HG03432 (cell line): Measurements from ENCODE around the gene FBXO24.
"Not testable (repeated sequence)": the region's sequence is repeated elsewhere in the genome, so short reads cannot be mapped to it uniquely, and the experiment has no call there.

ENCODE experiments used
- ATAC-seq: cut with Tn5 transposase; IDR thresholded peaks from one replicate; pipeline ENCODE4 v1.9.1; 2021; ENCODE audit warnings: mild to moderate bottlenecking, moderate library complexity; ENCODE audit not compliant: unreplicated experiment

FBXO24 gene, protein sequence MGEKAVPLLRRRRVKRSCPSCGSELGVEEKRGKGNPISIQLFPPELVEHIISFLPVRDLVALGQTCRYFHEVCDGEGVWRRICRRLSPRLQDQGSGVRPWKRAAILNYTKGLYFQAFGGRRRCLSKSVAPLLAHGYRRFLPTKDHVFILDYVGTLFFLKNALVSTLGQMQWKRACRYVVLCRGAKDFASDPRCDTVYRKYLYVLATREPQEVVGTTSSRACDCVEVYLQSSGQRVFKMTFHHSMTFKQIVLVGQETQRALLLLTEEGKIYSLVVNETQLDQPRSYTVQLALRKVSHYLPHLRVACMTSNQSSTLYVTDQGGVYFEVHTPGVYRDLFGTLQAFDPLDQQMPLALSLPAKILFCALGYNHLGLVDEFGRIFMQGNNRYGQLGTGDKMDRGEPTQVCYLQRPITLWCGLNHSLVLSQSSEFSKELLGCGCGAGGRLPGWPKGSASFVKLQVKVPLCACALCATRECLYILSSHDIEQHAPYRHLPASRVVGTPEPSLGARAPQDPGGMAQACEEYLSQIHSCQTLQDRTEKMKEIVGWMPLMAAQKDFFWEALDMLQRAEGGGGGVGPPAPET

DNA sequence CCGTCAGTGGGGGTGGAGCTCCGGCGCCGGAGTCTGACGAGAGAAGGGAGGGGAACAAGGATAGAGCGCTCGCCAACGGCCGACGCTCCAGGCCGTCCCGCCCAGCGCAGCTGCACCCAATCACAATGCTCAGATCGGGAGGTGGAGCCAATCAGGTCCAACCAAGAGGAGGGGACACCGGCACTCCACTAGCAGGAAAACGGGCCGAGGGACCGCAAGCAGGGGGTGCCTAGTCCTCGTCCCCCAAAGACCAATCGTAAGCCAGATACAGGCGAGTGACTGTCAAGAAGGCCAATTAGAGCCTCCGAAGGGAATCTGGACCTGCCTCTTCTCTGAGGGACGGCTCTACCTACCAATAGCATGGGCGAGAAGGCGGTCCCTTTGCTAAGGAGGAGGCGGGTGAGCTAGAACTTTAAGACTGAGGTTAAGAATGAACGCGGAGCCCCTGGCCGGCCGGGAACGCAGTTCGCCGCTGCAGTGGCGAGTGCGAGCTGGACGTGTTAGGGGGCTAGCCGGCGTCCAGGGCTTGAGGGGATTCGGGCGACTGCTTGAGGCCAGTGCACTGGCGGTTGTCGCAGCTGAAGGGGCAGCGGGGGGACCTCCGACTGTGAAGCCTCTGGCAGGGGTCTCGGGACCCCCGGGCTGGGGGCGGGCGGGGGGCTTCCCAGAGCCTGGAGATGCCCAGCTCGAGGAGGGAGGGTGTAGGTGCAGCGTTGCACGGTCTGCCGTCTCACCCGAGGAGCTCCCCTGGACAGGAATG is at the start of gene FBXO24:
FBXO24 (plus strand) TSS at position 63 of the 760 bp plus-strand sequence; CDS start at position 361, 298 bp downstream.
- ATAC-seq = peak; percentile 86

DNA sequence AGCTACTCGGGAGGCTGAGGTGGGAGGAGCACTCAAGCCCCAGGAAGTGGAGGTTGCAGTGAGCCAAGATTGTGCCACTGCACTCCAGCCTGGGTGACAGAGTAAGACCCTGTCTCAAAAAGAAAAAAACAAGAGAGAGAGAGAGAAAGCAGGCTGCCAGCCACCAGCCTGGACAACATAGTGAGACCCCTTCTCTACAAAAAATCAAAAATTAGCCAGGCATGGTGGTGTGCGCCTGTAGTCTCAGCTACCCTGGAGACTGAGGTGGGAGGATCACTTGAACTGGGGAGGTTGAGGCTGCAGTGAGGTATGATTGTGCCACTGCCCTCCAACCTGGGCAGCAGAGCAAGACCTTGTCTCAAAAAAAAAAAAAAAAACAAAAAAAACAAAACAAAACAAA is 49.4 kb upstream of the FBXO24 start:
- not testable (repeated sequence) for ATAC-seq

DNA sequence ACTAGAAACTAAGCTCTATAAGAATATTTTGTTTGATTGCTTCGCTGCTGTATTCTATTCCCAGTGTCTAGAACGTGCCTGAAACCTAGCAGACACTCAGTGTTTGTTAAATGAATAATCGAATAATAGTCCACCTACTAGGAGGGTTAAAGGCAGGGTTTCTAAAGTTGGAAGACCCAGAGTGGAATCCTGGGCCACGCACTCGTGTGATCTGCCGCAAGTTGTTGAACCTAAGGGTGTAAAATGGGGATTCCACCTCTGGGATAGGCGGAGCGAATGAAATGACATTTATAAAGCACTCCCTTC is 47.8 kb upstream of the FBXO24 start:
- ATAC-seq = no peak

DNA sequence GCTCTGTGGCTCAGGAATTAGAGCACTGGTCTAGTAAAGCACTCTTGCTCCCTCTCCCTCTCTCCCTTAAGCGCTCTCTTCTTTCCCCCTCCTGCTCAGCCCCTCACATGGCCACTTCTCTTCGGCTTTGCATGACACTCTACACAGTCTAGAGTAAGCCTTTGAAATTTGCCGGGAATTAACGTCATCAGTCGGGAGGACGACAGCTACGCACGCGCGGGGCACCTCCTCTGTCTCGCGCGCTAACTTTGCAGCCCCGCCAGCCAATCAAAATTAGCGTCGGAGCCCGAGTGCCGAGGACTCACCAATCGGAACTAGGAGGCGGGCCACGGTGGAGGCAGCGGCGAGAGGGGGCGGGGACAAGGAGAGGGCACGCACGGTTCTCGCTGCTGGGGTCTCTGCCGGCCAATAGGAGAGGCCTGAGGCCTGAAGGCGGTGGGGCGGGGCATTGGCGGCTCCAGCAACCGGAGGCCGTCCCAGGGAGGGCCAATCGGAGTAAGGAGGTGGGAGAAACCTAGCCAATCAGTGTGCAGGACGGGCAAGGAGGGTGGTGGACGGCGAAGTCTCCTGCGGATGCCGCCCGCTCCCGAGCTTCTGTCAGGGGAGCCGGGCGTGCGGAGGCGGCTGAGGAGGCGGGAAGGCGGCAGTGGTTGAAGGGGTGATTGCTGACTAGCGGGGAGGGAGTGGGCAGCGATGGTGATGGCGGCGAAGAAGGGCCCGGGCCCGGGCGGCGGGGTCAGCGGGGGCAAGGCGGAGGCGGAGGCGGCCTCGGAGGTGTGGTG is 47.3 kb upstream of the FBXO24 start, which contains the start of gene AGFG2:
AGFG2 (plus strand) TSS at position 550 of the 782 bp plus-strand sequence; CDS start at position 694, 144 bp downstream.
- peak; percentile 93 for ATAC-seq

DNA sequence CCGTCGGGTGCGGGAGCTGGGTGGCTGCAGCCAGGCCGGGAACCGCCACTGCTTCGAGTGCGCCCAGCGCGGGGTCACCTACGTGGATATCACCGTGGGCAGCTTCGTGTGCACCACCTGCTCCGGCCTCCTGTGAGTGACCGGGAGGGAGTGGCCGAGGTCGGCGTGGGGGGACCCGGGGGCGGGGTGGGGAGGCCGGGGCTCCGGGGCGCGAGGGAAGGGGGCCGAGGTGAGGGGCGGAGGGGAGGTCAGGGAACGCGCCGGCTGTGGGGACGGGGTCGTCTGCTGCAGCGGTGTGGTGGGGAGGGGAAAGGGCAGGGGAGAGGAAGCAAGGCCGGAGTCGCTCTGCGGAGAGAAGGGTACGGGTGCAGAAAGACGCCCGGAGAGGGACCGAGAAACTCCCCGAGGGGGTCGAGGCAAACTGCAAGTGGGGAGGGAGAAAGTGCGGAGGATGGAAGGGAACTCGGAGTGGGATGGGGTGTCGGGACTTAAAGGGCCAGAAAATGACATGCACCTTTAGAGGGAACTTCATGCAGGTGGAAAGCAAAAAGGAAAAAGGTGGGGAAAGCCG is 46.6 kb upstream of the FBXO24 start:
- no peak for ATAC-seq

DNA sequence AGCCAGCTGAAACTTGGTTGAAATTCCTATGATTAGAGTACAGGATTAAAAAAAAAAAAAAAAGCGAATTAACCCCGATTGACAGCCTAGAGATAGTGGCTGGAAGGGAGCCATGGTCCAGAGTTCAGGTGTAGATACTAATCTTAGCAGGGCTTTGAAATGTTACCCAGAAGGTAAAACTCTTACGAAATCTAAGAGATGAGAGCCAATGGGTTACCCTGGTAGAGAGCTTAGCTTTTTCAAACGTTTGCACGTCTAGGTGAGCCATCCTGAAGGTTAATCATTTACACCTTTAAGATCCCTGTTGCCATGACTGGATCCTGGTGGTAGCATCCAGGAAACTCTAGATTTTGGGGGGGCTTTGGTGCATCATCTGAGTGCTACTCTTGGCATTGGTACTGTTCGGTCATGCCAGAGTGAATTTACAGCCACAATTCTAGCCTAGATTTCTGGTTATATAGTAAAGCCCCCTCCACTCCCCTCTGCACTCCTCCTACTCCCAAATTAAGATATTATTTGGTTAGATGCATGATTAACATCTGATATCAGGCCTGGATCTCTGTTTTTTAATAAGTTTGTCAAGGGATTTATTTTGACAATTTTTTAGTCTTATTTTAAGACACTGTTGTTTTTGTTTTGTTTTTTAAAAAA is 45.9 kb upstream of the FBXO24 start:
- ATAC-seq = no peak

DNA sequence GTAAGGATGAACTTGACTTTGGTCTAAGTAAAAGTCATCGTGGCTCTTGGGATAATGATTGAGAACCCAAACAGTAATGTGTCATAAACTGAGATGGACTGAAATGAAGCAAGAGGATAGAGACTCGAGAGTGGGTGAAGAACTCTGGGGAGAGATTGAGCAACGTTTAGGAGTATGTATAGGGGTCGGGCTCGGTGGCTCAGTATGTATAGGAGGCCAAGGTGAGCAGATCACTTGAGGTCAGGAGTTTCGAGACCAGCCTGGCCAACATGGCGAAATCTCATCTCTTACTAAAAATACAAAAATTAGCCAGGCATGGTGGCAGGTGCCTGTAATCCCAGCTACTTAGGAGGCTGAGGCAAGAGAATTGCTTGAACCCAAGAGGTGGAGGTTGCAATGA is 44.8 kb upstream of the FBXO24 start:
- not testable (repeated sequence) for ATAC-seq

DNA sequence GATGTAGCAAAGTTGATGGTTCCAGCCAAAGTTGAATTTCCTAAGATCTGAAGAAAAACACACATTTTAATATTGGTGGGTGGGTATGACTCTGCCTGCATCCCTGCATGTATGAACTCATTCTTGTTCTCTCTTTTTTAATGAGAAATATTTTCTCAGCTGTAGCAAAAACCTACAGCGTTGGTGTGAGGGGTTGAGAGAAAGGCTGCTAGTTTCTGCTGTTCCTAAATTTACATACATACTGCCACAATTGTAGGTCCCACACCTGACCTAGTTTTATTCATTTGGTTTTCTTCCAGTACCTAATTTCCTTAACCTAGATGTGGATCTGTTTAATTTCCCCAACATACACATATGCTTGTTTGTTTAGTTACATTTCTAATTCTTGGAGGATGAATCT is 42.5 kb upstream of the FBXO24 start:
- no peak for ATAC-seq

DNA sequence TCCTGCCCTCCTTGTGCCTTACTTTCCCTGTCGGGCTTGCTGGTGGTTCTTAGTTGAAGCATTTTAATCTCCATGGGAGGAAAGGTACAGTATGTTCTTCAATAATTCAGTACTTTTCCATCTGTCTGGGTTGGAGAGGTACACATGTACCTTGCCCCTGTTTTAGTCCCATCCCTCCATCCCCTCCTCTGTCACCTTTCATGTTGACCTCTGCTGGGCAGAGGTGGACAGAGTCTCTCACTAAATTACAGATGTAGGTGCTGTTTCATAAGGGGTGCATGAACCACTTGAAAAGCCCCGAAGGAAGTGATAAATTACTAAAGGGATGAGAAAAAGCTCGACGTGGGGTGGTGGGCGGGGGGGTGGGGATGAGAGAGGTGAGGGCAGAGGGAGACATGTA is 41.7 kb upstream of the FBXO24 start:
- no peak for ATAC-seq

DNA sequence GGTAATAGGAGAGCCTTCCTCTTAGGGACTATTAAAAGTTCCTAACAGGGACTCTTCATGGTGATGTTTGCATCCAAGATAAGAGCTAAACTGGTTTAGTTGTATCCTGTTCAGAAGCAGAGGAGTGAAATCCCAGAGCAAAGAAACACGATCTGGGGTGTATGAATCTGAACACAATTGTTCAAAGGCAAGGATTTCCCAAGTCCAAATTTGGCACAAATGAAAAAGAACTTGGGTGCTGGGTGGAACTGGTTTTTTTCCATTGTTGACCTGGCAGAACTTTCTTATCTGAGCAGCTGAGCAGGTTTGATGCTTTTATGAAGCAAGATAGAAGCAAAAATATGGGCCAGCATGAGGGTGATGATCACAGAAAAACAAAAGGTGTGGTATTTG is 41.2 kb upstream of the FBXO24 start:
- no peak for ATAC-seq

DNA sequence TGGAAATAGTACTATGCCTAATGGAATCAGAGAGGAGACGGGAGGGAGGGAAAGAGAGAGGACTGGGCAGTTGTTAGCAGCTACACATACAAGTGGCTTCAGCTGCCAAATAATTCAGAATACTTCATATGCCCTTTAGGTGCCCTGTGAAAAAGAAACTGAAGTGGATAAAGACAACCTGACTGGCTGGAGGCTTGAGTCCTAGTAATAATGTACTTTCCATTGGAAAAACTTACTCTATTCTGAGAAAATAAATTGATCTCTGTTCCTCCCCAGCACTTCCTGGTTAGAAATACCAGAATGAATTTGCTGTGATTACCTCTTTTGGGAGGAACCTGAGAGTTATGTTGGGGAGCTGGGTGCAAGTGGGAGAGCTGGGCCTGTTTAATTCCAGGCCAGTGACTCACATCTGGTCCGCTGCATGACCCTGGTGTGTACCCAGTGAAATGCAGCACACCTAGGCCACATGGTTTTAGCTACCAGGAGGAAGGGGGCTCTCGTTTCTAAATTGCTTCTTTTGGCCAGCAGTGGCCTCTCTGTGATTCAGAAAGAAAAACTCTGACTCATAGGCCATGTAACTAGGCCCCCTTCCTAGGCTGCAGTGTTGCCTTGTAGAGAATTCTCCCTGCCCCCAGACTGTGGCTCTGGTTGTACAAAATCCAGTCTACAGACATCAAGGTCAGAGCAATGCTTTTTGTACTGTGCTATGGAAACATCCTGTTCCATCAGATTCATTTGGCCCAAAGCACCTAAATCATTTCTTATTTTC is 40.6 kb upstream of the FBXO24 start:
- peak; percentile 71 for ATAC-seq

DNA sequence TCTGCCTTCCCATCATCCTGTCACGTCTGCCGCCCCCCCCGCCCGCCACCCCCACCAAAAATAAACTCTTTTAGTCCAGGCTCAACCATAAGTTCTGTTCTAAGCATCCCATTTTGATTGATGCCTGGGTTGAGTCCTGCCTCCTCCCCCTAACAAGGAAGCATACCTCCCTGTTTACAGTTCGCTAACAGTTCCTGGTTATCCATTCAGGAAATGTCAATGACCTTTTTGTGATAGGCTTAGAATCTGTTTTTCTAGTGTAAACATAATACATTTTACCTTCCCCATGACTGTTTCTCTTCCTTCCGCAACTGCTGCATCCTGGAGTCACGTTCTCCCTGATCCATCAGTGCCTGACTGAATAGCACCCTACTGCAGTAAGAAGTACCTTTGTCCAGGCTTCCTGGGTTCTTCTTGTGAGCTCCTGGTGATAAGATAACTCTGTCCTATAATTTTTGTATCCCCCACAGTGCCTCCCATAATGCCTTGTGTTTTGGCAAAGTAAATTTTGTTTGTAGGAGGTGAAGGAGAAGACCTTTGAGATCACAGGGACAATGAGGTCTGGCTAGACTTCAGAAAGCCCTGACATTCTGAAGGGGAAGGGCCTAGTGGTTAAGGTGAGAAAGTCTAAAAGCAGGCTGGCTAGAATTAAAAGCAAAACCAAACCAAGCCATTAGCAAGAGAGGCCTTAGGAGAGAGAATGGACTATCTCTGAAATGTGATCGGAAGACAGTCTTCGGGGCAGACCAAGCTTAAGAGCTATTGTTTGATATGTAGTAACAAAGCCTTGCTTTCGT is 39.8 kb upstream of the FBXO24 start:
- ATAC-seq = peak; percentile 37

DNA sequence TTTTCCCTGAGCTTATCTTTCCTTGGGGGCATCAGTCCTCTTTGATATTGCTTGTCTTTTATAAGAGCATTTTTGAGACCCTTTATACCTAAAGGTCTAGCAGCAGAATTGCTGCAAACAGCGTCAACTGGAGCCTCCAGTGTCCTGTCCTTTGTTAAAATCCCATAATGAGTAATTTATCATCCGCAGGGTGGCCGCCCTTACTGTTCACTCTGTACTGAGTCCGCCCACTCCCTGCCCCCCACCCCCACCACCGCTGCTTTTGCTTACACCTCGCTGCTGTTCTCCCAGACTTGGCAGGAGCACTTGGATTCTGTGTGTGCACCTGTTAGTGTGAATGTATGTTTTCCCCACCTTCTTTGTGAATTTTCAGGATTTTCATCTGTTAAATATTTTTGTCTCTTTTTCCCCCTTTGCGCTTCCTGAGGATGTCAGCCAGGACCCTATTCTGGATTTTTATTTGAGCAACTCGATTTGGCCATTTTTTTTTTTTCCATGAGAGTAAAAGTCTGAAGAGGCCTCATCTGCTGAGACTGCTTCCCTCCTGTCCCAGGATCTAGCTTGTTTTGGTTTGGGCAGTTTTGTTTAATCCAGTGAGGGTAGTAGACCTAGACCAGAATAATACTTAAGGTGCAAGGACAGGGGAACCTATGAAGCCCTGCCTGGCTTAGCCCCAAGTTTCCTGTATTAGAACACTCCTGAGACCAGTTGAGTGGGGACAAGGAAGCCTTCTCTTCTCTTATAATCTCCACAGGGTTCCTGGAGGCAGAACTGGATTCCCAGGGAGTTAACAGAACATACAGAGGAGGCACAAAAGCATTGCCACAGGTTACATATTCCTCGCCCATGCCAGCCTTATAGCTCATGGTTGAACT is 39.0 kb upstream of the FBXO24 start:
- no peak for ATAC-seq

DNA sequence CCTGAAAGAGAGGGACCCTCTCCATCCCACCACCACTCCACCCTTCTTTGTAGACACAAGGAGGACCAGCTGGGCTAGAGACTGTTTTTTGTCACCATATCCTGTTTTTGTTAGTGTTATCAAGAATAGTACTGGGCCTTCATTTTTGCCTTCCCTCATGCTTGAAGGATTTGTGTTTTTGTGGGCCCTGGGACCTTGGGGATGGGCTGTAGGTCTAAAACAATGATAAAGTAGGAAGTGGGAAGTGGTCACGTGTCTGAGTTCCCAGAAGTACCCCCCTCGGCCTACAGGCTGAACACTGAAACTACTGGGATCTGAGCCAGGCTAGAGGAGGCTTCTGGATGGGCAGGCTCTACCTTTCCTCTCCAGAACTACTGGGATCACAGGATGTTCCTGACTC is 38.3 kb upstream of the FBXO24 start:
- ATAC-seq = no peak

DNA sequence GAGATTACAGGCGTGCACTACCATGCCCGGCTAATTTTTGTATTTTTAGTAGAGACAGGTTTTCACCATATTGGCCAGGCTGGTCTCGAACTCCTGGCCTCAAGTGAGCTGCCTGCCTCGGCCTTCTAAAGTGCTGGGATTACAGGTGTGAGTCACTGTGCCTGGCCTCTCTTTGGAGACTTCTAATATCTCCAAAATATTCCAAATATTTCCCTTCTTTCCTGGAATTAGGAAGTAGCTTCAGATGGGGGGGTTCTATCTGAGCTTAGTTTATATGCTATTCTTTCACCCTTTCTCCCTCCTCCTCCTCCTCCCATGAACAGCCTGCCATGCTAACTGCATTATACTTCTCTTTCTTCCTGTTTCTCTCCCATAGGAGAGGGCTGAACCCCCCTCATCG is 37.7 kb upstream of the FBXO24 start:
- ATAC-seq = not testable (repeated sequence)

DNA sequence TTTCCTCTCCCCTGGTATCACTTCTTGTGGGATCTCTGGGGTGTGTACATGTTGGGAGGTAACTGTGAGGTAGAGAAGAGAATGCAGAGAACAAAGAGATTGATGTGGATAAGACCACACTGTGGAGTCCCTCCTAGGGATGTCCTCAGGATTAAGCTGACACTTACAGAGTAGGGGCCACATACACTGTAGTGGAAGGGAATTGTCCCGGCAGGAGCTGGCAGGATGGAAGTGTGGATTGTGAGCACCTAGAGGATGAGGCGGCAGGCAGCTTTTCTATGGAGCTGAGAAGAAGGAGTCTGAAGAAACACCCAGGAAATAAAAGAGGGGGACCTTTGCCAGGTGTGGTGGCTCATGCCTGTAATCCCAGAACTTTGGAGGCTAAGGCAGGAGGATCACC is 33.6 kb upstream of the FBXO24 start:
- ATAC-seq = no peak

DNA sequence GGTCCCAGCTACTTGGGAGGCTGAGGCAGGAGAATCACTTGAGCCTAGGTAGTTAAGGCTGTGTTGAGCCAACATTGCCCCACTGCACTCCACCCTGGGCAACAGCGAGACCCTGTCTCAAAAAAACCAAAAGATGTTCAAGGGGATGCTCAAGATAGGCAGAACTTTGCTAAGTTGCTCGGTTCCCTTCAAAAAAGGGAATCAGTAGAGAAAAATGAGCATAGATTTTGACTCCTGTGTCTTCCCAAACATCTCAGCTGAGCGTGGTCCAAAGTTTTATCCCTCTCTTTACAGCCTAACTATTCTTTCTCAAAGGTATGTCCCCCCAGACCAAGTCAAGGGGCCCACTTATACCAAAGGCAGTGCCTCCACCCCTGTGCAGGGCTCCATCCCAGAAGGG is 33.1 kb upstream of the FBXO24 start:
- ATAC-seq = no peak

DNA sequence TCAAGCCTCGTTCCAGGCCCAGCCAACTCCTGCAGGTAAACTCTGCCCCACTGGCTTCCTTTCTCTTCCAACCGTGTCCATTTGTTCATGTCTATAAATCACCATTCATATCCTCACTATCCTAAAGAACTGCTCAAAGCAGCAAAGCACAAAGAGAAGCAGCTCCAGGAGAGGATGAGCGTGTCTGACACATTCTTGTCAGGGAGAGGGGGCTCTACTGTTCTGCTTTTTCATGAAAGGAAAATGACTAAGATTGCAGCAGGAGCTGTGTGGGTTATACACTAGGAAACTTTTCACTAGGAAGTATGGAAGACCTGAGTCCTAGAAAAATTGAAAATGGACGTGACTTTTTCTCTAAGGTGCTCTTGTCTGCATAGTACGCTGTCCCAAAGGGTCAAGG is 30.4 kb upstream of the FBXO24 start:
- no peak for ATAC-seq
